ENCODE measurements around the gene SLC25A39. TPM values are rescaled to one million over a fixed set of nuclear protein-coding genes. Genes with fewer than 3 reads are reported as not detected.

The SLC25A39 gene
- total and polyA plus RNA-seq, 2 of the 13 experiments (the other 11 are each of a cell fraction or from before 2014, with no cell fraction given), result 144 to 151 TPM

GRCh38 chr17:44354582-44355561, 30.2 kb upstream of the SLC25A39 start (continued):
- TF ChIP-seq, protein P1, sequence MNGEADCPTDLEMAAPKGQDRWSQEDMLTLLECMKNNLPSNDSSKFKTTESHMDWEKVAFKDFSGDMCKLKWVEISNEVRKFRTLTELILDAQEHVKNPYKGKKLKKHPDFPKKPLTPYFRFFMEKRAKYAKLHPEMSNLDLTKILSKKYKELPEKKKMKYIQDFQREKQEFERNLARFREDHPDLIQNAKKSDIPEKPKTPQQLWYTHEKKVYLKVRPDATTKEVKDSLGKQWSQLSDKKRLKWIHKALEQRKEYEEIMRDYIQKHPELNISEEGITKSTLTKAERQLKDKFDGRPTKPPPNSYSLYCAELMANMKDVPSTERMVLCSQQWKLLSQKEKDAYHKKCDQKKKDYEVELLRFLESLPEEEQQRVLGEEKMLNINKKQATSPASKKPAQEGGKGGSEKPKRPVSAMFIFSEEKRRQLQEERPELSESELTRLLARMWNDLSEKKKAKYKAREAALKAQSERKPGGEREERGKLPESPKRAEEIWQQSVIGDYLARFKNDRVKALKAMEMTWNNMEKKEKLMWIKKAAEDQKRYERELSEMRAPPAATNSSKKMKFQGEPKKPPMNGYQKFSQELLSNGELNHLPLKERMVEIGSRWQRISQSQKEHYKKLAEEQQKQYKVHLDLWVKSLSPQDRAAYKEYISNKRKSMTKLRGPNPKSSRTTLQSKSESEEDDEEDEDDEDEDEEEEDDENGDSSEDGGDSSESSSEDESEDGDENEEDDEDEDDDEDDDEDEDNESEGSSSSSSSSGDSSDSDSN (CRISPR knock-in tag; IDR thresholded peaks at IDR 0.05), result peak; percentile 83; the same call in 1 of the 2 replicates
- TF ChIP-seq IRF2 (CRISPR knock-in tag; IDR thresholded peaks at IDR 0.05), result peak; percentile 49; the same call in 1 of the 2 replicates
- peak; percentile 59; the same call in 1 of the 2 replicates for TF ChIP-seq ZNF331 (CRISPR knock-in tag; IDR thresholded peaks at IDR 0.05)
- TF ChIP-seq HNF1A (IDR thresholded peaks at IDR 0.05; ENCODE audit: low read depth), result no peak
- TF ChIP-seq HNF1A (CRISPR knock-in tag; IDR thresholded peaks at IDR 0.05; ENCODE audit: borderline replicate concordance), result no peak
- no peak for TF ChIP-seq ZNF589 (CRISPR knock-in tag; conservative IDR thresholded peaks at IDR 0.05)
- no peak for TF ChIP-seq RBM22 (optimal IDR thresholded peaks at IDR 0.05; ENCODE audit: low read length)
- no peak for TF ChIP-seq MED8 (CRISPR knock-in tag; IDR thresholded peaks at IDR 0.05; ENCODE audit: insufficient replicate concordance)
- TF ChIP-seq ZNF839 (CRISPR knock-in tag; IDR thresholded peaks at IDR 0.05; ENCODE audit: borderline replicate concordance), result no peak
- TF ChIP-seq CEBPG (CRISPR knock-in tag; IDR thresholded peaks at IDR 0.05), result no peak
- 0 out of 2 replicates have a peak, but pooled peaks have one; percentile 19 for TF ChIP-seq FOXA3 (CRISPR knock-in tag; IDR thresholded peaks at IDR 0.05)
- TF ChIP-seq ELF1 (CRISPR knock-in tag; IDR thresholded peaks at IDR 0.05), result peak; percentile 76
- 0 out of 2 replicates have a peak, but pooled peaks have one; percentile 24 for TF ChIP-seq MAZ (IDR thresholded peaks at IDR 0.05; ENCODE audit: borderline replicate concordance, low read depth, low read length)
- TF ChIP-seq MAZ (CRISPR knock-in tag; IDR thresholded peaks at IDR 0.05; ENCODE audit: low read depth), result peak; percentile 81
- TF ChIP-seq, protein P2, sequence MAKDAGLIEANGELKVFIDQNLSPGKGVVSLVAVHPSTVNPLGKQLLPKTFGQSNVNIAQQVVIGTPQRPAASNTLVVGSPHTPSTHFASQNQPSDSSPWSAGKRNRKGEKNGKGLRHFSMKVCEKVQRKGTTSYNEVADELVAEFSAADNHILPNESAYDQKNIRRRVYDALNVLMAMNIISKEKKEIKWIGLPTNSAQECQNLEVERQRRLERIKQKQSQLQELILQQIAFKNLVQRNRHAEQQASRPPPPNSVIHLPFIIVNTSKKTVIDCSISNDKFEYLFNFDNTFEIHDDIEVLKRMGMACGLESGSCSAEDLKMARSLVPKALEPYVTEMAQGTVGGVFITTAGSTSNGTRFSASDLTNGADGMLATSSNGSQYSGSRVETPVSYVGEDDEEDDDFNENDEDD (CRISPR knock-in tag; IDR thresholded peaks at IDR 0.05; ENCODE audit: borderline replicate concordance), result peak; percentile 28; the same call in 1 of the 2 replicates
- peak; percentile 55 for TF ChIP-seq SALL1 (CRISPR knock-in tag; IDR thresholded peaks at IDR 0.05)
- peak; percentile 98 for TF ChIP-seq ZBTB7B (CRISPR knock-in tag; IDR thresholded peaks at IDR 0.05)
- no peak for TF ChIP-seq NONO (IDR thresholded peaks at IDR 0.05)
- peak; percentile 46; the same call in 1 of the 2 replicates for TF ChIP-seq NONO (CRISPR knock-in tag; conservative IDR thresholded peaks at IDR 0.05)
- TF ChIP-seq MED1 (CRISPR knock-in tag; IDR thresholded peaks at IDR 0.05), result 0 out of 2 replicates have a peak, but pooled peaks have one; percentile 20
- no peak for TF ChIP-seq MXD4 (CRISPR knock-in tag; IDR thresholded peaks at IDR 0.05)
- peak; percentile 86 for TF ChIP-seq XRCC5 (optimal IDR thresholded peaks at IDR 0.05; ENCODE audit: low read length)
- peak; percentile 70 for TF ChIP-seq MAX (IDR thresholded peaks at IDR 0.05)
